ENCODE data around the gene SLC6A17. TPM values are rescaled to one million over a fixed set of nuclear protein-coding genes. Genes with fewer than 3 reads are reported as not detected.

The SLC6A17 gene
- under 1 TPM in 1 of 2 donors, not detected in 1; 0.13 TPM for total RNA-seq
- long read RNA-seq: 0 reads

GRCh38 chr1:110150330-110151174 is at the start of gene SLC6A17:
SLC6A17 (plus strand) TSS chr1:110150494; CDS start chr1:110166930, 16,436 bp downstream.
- DNase-seq: peak; percentile 42
- peak; percentile 44 to 66 for ATAC-seq
- intact Hi-C loops (cut with DNase I): no loop called here

GRCh38 chr1:110102081-110102480 is 48.2 kb upstream of the SLC6A17 start:
- no peak for ATAC-seq
- no peak for DNase-seq
- intact Hi-C loops (cut with DNase I): loop anchor here in 1 of 2 donors (10.0 kb wide), 1 partner anchor 47 kb away; no protein-coding TSS in a partner anchor

GRCh38 chr1:110106013-110106941 is 44.0 kb upstream of the SLC6A17 start:
- DNase-seq (peak; percentile 72), ATAC-seq (peak; percentile 85 to 90)
- intact Hi-C loops (cut with DNase I): loop anchor here (2.0 to 10.0 kb wide), 2 partner anchors 49 to 51 kb away; no protein-coding TSS in a partner anchor

- intact Hi-C loops (cut with DNase I): loop anchor here (2.0 to 10.0 kb wide), 2 partner anchors 51 to 53 kb away; no protein-coding TSS in a partner anchor
- ATAC-seq: no peak
- DNase-seq: no peak
Measured at GRCh38 chr1:110107867-110108469, 42.3 kb upstream of the SLC6A17 start.

GRCh38 chr1:110111081-110111480 is 39.2 kb upstream of the SLC6A17 start:
- intact Hi-C loops (cut with DNase I): no loop called here
- ATAC-seq (no peak), DNase-seq (no peak)

- DNase-seq (no peak), ATAC-seq (no peak)
- intact Hi-C loops (cut with DNase I): no loop called here
Measured at GRCh38 chr1:110112143-110112542, 38.2 kb upstream of the SLC6A17 start, which contains the start of gene UBL4B. UBL4B (plus strand) TSS chr1:110112443; CDS start chr1:110112535, 92 bp downstream.

- DNase-seq (no peak), ATAC-seq (no peak)
- intact Hi-C loops (cut with DNase I): no loop called here
Measured at GRCh38 chr1:110112656-110113055, 37.6 kb upstream of the SLC6A17 start.

- ATAC-seq: no peak
- intact Hi-C loops (cut with DNase I): no loop called here
- DNase-seq: no peak
Measured at GRCh38 chr1:110113551-110113950, 36.7 kb upstream of the SLC6A17 start.

GRCh38 chr1:110114173-110114572 is 36.1 kb upstream of the SLC6A17 start:
- DNase-seq: no peak
- ATAC-seq: no peak
- intact Hi-C loops (cut with DNase I): no loop called here

GRCh38 chr1:110114784-110115183 is 35.5 kb upstream of the SLC6A17 start:
- intact Hi-C loops (cut with DNase I): no loop called here
- ATAC-seq (no peak), DNase-seq (no peak)

GRCh38 chr1:110118636-110119396 is 31.5 kb upstream of the SLC6A17 start:
- ATAC-seq: no peak
- DNase-seq: no peak
- intact Hi-C loops (cut with DNase I): no loop called here

GRCh38 chr1:110119843-110120242 is 30.5 kb upstream of the SLC6A17 start:
- ATAC-seq: peak in 1 of 2 donors; percentile 3

GRCh38 chr1:110120960-110121561 is 29.2 kb upstream of the SLC6A17 start:
- intact Hi-C loops (cut with DNase I): no loop called here
- ATAC-seq: no peak

More at GRCh38 chr1:110119843-110120242, 30.5 kb upstream of the SLC6A17 start:
- DNase-seq: no peak
- intact Hi-C loops (cut with DNase I): no loop called here

GRCh38 chr1:110123224-110123623 is 27.1 kb upstream of the SLC6A17 start:
- no peak for DNase-seq
- intact Hi-C loops (cut with DNase I): no loop called here
- ATAC-seq: no peak

More at GRCh38 chr1:110120960-110121561, 29.2 kb upstream of the SLC6A17 start:
- no peak for DNase-seq

- ATAC-seq (no peak), DNase-seq (no peak)
- intact Hi-C loops (cut with DNase I): no loop called here
Measured at GRCh38 chr1:110125810-110126209, 24.5 kb upstream of the SLC6A17 start.

- DNase-seq (peak; percentile 29), ATAC-seq (peak; percentile 23 to 43)
- intact Hi-C loops (cut with DNase I): no loop called here
Measured at GRCh38 chr1:110130113-110130591, 20.1 kb upstream of the SLC6A17 start.

- intact Hi-C loops (cut with DNase I): no loop called here
- DNase-seq (no peak), ATAC-seq (no peak)
Measured at GRCh38 chr1:110130989-110131388, 19.3 kb upstream of the SLC6A17 start.

- intact Hi-C loops (cut with DNase I): no loop called here
- ATAC-seq: no peak
- DNase-seq: no peak
Measured at GRCh38 chr1:110132682-110133081, 17.6 kb upstream of the SLC6A17 start.
